Measurements from ENCODE around the gene GPC5. TPM values are rescaled to one million over a fixed set of nuclear protein-coding genes. Genes with fewer than 3 reads are reported as not detected.

The GPC5 gene
- total and polyA plus RNA-seq, 11 donors: 0.14 to 2.9 (median 0.84) TPM; not detected in 1

DNA sequence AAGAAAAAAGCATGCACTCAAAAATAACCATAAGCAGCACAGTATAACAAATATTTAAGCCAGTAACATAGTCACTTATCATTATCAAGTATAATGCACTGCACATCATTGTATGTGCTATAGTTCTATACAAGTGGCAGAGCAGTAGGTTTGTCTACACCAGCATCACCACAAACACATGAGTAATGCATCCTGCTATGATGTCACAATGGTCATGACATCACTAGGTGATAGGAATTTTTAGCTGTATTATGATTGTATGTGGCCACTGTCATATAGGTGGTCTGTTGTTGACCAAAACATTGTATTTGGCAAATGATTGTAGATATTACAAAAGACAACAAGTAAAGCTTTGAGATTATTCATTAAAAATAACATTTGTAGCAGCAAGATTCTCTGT lies 967.5 kb downstream of the GPC5 start:
- no peak for ATAC-seq
- no peak for DNase-seq
- Histone ChIP-seq H3K36me3 (no peaks in the 10 kb centered on the region), H3K9me3 (peaks cover 0 to 6% (median 0%) of the 10 kb centered on the region in 12 donors), H3K4me3 (no peak overlapping the region), H3K27ac (no peak overlapping the region), H3K4me1 (no peaks in the 10 kb centered on the region), H3K27me3 (no peaks in the 10 kb centered on the region)
- intact Hi-C loops (cut with DNase I): no loop called here
- no peak for TF ChIP-seq POLR2A (IDR thresholded peaks at IDR 0.05)
- TF ChIP-seq, protein P1, sequence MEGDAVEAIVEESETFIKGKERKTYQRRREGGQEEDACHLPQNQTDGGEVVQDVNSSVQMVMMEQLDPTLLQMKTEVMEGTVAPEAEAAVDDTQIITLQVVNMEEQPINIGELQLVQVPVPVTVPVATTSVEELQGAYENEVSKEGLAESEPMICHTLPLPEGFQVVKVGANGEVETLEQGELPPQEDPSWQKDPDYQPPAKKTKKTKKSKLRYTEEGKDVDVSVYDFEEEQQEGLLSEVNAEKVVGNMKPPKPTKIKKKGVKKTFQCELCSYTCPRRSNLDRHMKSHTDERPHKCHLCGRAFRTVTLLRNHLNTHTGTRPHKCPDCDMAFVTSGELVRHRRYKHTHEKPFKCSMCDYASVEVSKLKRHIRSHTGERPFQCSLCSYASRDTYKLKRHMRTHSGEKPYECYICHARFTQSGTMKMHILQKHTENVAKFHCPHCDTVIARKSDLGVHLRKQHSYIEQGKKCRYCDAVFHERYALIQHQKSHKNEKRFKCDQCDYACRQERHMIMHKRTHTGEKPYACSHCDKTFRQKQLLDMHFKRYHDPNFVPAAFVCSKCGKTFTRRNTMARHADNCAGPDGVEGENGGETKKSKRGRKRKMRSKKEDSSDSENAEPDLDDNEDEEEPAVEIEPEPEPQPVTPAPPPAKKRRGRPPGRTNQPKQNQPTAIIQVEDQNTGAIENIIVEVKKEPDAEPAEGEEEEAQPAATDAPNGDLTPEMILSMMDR (IDR thresholded peaks at IDR 0.05): no peak

DNA sequence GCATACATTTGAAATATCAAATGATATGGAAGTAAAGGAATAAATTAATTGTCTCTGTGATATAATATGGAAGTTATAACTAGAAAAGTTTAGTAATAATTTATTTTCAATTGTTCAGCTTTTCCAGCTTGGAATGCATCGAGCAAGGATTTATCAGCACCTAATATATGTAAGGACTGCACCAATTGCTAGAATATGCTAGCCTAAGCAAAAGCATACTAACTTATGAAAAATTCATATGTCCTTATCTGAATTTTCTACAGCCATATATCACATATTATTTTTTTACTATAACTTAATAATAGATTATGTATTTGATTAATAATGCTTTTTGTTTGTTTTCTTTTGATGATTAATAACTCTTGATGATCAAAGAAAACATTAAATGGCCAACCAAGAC lies 979.0 kb downstream of the GPC5 start:
- 80 to 91% (median 88%) methylated on average over 1 of the region's 1 CpG for WGBS, 4 donors
- no peak for DNase-seq
- TF ChIP-seq, protein P1 (IDR thresholded peaks at IDR 0.05): no peak
- no peak for TF ChIP-seq POLR2A (IDR thresholded peaks at IDR 0.05)
- H3K9me3 ChIP-seq: peaks cover 0 to 9% (median 0%) of the 10 kb centered on the region in 12 donors
- H3K36me3 ChIP-seq: no peaks in the 10 kb centered on the region
- no peak overlapping the region for H3K27ac ChIP-seq
- H3K4me3 ChIP-seq: no peak overlapping the region
- H3K4me1 ChIP-seq: no peaks in the 10 kb centered on the region
- H3K27me3 ChIP-seq: no peaks in the 10 kb centered on the region
- no peak for ATAC-seq
- intact Hi-C loops (cut with DNase I): no loop called here

DNA sequence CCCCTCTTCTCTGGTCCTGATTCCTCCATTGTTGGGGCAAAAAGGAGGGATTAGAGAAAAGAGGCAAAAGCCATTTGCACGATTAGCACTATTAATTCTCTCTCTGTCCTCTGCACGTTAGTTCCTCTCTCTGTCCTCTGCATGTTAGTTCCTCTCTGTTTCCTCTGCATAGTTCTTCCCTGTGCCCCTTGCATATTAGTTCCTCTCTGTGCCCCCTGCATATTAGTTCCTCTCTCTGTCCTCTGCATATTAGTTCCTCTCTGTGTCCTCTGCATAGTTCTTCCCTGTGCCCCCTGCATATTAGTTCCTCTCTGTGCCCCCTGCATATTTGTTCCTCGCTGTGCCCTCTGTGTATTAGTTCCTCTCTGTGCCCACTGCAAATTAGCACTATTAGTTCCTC lies 981.0 kb downstream of the GPC5 start:
- no peaks in the 10 kb centered on the region for H3K36me3 ChIP-seq
- 55 to 68% (median 65%) methylated on average over 3 of the region's 3 CpGs for WGBS, 4 donors
- ATAC-seq (no peak), DNase-seq (no peak)
- no peak for TF ChIP-seq POLR2A (IDR thresholded peaks at IDR 0.05)
- TF ChIP-seq, protein P1 (IDR thresholded peaks at IDR 0.05): no peak
- intact Hi-C loops (cut with DNase I): no loop called here
- H3K4me1 ChIP-seq: no peaks in the 10 kb centered on the region
- H3K27me3 ChIP-seq: no peaks in the 10 kb centered on the region
- H3K4me3 ChIP-seq: no peak overlapping the region
- H3K27ac ChIP-seq: no peak overlapping the region
- H3K9me3 ChIP-seq: peaks cover 0 to 9% (median 0%) of the 10 kb centered on the region in 12 donors

DNA sequence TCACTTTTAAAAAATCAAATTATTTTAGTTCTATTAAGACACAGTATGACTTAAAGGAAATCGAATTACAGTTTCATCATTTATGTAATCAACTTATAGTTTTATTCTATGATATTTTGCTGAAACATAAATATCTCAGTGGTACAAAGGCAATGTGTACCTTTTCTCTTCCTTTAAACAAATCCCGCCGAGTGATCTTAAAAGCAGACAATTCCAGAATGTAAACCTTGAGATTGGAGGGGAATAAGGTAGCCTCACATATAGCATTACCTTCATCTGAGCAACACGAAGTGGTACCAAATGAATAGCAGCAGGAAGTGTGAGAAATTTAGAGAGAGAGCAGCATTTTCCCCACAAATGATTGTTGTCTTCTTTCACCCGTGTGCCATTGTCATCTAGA lies 986.0 kb downstream of the GPC5 start:
- no peak for ATAC-seq
- 74 to 80% (median 76%) methylated on average over 5 of the region's 5 CpGs for WGBS, 4 donors
- TF ChIP-seq, protein P1 (IDR thresholded peaks at IDR 0.05): no peak
- TF ChIP-seq POLR2A (IDR thresholded peaks at IDR 0.05): no peak

More for the DNA sequence above, 986.0 kb downstream of the GPC5 start:
- Histone ChIP-seq H3K36me3 (no peaks in the 10 kb centered on the region), H3K27ac (no peak overlapping the region), H3K4me1 (no peaks in the 10 kb centered on the region), H3K9me3 (peaks cover 0 to 5% (median 0%) of the 10 kb centered on the region in 12 donors), H3K4me3 (no peak overlapping the region), H3K27me3 (no peaks in the 10 kb centered on the region)
- no peak for DNase-seq
- intact Hi-C loops (cut with DNase I): no loop called here
